ENCODE results near the gene SYNJ2.

Gene SYNJ2

DNA sequence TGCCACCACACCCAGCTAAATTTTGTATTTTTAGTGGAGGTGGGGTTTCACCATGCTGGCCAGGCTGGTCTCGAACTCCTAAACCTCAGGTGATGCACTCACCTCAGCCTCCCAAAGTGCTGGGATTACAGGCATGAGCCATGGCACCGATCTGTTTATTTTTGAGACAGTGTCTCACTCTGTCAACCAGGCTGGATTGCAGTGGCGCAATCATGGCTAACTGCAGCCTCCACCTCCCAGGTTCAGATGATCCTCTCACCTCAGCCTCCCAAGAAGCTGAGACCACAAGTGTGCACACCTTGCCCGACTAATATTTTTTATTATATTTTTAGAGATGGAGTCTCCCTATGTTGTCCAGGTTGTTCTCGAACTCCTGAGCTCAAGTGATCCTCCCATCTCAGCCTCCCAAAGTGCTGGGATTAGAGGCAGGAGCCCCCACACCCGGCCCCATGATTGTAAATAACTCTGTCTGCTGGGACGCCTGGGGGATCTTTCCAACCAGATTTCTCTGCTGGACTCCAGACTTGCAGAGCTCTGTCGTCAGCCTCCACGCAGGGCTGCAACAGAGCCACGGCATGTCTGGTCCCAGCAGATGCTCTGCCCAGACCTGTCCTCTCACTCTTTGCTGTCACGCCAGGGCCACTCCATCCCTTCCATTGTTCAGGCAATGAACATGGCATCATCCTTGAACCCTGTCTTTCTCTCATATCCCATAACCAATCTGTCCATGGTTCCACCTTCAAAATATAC is 25.3 kb downstream of the SYNJ2 start:
- no peak for DNase-seq
- in situ Hi-C loops (cut with HindIII; ENCODE audit: low pct_ligation_motif_present, low pct_unique_long_range_greater_than_20kb, low sequenced_read_pairs), result no loop called here

DNA sequence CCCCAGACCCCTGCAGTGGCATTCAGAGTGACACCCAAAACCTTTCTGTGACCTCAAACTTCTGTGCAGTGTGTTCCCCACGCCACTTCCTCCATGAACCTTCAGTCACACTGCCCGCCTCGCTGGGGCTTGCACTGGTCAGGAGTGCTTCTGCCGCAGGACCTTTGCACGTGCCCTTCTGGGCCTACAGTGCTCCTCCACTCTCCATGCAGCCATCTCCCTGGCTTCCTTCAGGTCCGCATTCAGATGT is 27.1 kb downstream of the SYNJ2 start:
- in situ Hi-C loops (cut with HindIII; ENCODE audit: low pct_ligation_motif_present, low pct_unique_long_range_greater_than_20kb, low sequenced_read_pairs), result no loop called here
- no peak for DNase-seq

DNA sequence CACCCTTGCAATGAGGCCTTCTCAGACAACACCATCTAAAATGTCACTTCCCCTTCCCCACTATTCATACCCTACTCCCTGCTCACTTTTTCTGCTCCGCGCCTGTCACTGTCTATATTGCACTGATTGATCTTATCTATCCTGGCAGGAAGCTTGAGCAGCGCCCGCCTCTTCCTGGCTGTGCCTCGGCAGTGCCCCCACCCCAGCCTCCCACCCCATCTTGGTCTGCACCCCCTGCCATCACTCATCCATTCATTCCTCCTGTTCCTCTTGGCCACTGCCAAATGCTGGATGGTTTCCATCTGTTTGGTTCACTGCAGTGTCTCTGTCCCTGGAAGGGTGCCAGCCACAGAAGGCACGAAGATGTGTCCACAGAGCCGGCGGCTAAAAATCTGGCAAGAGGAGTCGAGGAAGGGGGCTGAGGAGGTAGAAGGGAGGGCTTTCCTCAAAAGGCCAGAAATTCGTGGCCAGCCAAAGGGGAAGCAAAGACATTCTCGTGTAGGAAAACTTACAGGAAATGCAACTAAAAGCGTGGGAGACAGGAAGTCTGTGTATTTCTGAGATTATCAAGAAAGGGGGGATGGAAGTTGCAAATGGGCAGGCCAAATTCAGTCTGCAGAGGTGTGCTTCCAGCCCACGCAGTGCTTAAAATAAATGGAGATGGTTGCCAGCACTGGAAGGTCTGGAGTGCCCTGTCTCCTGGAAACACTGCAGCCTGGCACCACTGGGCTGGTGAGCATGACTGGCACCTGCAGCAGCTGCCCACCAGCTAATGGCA is 27.6 kb downstream of the SYNJ2 start:
- in situ Hi-C loops (cut with HindIII; ENCODE audit: low pct_ligation_motif_present, low pct_unique_long_range_greater_than_20kb, low sequenced_read_pairs), result no loop called here
- no peak for DNase-seq

DNA sequence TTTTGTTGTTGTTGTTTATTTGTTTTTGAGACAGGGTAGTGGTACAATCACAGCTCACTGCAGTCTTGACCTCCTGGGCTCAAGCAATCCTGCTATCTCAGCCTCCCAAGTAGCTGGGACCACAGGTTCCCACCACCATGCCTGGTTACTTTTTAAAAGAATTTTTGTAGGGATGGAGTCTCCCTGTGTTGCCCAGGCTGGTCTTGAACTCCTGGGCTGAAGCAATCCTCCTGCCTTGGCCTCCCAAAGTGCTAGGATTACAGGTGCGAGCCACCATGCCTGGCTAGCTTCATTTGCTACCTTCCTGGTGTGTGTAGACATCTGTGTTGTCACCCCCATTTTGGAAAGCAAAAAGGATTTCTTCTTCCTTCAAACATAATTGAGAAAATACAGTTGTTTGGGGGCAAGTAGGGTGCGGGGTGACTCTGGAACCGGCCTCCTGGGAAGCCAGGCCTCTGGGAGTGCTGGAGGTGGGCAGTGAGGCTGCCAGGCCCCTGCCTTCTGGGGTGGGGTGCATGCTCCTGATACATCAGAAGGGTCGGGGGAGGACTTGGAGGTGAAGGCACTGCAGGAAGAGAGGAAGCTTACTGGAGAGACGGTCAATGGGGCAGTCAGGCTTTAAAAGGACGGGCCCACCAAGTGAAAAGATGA is 28.4 kb downstream of the SYNJ2 start:
- in situ Hi-C loops (cut with HindIII; ENCODE audit: low pct_ligation_motif_present, low pct_unique_long_range_greater_than_20kb, low sequenced_read_pairs), result no loop called here
- DNase-seq, result no peak

DNA sequence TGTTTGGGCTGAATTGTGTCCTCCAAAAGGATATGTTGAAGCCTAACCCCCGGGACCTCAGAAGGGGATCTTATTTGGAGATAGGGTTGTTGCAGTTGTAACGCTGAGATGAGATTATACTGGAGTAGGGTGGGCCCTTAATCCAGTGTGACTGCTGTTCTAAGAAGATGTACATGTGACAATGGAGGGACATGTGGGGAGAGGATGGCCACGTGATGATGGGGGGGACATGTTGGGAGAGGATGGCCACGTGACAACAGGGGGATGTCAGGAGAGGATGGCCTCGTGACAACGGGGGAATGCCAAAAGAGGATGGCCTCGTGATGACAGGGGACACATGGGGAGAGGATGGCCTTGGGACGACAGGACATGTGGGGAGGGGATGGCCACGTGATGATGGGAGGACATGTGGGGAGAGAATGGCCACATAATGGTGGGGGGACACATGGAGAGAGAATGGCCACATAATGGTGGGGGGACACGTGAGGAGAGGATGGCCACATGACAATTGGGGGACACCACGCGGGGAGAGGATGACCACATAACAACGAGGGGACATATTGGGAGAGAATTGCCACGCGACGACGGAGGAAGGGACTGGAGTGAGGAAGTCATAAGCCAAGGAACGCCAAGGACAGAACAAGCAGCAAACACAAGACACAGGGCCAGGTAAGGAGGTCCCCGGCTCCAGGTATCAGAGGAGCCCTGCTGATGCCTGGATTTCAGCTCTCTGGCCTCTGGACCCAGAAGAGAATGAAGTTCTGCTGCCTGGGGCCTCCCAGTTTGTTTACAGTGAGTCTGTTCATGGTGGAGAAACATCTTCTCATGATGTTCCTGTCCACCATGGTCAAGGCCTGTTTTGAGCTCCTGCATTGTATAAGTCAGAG is 29.2 kb downstream of the SYNJ2 start:
- DNase-seq, result no peak
- in situ Hi-C loops (cut with HindIII; ENCODE audit: low pct_ligation_motif_present, low pct_unique_long_range_greater_than_20kb, low sequenced_read_pairs), result no loop called here

DNA sequence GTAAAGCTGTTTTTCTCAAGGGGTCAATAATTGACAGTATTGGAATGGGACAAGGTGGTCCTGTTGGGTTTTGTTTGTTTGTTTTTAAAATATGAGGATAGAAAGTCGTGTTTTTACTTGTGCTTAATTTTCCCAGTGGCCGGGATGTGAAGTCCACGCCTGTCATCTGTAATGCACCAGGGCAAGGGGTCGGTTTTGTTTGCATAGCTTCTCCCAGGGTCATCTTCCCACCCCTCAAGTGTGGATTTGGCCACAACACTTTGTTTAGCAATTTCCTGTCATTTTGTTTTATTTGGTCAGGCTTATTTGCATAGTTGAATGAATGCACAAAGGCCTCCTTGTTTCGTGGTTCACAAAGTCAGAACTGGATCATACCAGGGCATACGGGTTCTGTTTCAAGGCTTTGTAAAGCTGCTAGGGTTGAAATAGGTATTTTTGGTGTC is 29.8 kb downstream of the SYNJ2 start:
- in situ Hi-C loops (cut with HindIII; ENCODE audit: low pct_ligation_motif_present, low pct_unique_long_range_greater_than_20kb, low sequenced_read_pairs), result no loop called here
- DNase-seq, result no peak

DNA sequence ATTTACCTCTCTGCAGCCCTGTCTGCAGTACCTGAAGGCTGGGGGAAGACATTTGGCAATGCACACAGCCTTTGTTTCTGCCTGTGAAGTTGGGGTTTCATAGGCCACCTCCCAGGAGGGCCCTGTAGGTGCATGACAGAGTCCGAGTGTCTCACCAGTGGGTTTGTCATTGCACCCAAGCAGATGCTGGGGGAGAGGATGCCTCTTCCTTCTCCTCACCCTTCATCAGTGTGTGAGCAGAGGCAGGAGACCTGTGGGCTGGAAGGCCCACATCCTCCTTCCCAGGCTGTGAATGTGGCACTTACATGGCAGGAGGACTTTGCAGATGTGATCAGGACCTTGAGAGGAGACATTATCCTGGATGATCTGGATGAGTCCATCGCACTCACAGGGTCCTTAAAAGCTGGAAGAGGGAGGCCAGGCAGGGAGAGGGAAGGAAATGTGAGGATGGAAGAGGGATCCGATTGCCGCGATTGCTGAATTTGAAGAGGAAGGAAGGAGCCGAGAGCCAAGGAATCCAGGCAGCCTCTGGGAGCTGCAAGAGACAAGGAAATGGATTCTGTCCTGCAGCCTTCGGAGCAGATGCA is 30.4 kb downstream of the SYNJ2 start:
- DNase-seq, result no peak
- in situ Hi-C loops (cut with HindIII; ENCODE audit: low pct_ligation_motif_present, low pct_unique_long_range_greater_than_20kb, low sequenced_read_pairs), result no loop called here

DNA sequence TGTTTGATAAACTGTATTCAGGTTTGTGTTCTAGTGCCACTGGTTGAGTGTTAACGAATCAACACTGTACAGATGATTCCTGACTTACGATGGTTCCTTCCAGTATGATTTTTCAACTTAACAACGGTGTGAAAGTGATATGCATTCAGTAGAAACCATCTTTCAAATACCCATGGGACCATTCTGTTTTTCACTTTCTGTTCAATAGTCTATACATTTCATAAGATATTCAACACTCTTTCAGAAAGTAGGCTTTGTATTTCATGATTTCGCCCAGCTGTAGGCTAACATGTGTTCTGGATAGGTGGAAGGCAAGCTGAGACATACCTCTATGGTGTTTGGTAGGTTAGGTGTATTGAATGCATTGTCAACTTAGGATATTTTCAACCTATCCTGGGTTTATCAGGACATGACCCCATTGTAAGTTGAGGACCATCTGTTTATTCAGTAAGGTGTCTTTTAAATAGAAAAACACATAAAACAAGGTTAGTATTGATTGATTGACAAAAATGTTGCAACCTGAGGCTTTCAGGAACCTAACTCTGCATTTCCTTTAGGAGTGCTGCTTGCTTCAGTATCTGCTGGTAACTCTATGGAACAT is 32.3 kb downstream of the SYNJ2 start:
- in situ Hi-C loops (cut with HindIII; ENCODE audit: low pct_ligation_motif_present, low pct_unique_long_range_greater_than_20kb, low sequenced_read_pairs), result no loop called here
- no peak for DNase-seq

DNA sequence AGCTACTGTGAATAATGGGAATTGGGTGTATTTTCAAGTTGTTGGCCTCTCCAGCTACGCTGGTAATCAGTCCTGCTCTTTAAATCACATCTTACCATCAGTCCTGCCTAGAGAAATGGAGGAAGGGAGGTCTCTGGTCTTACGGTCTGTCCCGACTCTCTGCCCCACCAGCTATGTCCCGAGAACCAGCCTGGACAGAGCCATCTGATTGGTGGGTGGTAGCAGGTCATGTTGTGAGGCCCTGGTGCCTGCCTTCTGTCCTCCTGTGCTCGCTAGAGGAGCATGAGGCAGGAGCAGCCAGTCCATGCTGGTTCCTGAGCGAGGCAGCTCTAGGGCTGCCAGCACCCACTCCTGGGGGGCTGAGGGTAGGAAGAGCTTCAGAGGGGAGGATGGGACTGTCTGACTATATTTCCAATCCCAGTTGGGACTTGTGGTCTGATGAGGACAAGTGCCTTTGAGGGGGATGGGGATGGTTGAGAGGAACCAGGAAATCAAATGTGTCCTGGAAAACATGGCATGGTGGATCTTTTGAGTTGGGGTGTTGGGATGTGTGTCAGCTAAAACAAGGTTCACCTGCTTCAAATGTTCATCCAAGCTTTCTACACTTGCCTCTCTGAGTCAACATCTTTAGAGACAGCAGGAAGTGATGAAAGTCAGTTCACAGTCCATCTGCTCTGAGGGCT is 33.0 kb downstream of the SYNJ2 start:
- in situ Hi-C loops (cut with HindIII; ENCODE audit: low pct_ligation_motif_present, low pct_unique_long_range_greater_than_20kb, low sequenced_read_pairs), result no loop called here

DNA sequence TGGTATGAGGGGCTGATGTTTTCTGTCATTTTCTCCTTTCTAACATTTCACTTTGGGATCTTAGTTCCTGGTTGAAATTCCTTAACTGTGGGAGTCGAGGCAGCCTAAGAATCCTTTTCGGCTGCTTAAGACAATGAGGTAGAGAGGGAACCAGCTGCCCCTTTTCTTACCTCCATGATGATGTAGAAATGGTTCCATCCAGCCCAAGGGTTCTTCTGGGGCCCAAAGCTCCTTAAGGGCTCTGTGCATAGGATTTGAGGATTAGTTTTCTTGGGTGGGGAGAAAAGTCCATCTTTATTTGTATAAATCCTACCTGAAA is 33.5 kb downstream of the SYNJ2 start:
- in situ Hi-C loops (cut with HindIII; ENCODE audit: low pct_ligation_motif_present, low pct_unique_long_range_greater_than_20kb, low sequenced_read_pairs), result no loop called here
- no peak for DNase-seq

More for the DNA sequence above, 33.0 kb downstream of the SYNJ2 start:
- DNase-seq, result no peak

DNA sequence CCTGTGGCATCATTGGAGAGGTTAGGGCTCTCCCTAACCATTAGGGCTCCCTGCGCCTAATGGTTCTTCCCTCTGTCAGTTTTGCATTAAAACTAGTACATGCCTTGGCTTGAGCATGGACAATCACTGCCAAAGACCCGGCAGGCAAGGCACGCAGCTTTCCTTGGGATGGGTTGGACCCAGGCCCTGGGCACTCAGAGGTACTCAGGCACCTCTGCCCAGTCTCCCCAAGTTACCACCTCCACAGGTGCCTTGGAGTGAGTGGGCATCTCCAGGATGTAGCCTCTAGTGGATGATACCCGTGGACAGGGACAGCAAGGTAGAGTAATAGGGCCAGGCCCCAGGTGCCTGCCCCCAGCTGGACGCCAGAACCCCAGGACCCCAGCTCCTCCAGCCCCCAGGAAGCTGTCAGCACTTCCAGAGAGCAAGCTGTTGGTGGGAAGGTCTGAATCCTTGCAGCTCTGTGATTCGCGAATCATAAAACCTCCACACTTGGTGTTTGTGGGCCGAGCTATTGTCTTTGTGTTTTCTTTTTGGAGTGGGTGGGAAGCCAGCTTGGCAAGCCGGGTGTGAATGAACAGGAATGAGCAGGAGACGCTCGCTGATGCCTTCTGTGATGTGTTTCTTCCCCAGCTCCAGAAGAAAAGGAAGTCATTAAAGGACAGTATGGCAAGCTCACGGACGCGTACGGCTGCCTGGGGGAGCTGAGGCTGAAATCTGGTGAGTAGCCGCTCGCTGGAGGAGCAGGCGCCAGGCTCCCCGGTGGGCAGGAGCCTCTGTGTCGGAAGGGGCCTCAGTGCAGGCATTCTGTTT is 35.1 kb downstream of the SYNJ2 start:
- in situ Hi-C loops (cut with HindIII; ENCODE audit: low pct_ligation_motif_present, low pct_unique_long_range_greater_than_20kb, low sequenced_read_pairs), result no loop called here

DNA sequence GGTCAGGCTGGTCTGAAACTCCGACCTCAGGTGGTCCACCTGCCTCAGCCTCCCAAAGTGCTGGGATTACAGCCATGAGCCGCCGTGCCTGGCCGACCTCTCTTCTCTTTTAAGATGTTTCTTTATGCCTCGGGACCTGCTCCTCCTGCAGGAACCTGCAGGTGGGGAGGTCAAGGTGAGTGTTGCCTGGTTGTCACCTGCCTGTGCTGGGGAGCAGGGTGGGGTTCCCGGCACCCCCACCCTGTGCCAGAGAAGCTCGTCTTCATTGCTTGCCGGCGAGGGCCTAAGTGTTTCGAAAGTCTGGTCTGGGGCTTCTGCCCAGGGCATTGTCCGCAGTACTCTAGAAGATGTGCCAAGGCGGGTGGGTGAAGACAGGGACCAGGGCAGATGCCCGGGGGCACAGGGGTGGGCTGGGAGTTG is 36.0 kb downstream of the SYNJ2 start:
- DNase-seq, result no peak
- in situ Hi-C loops (cut with HindIII; ENCODE audit: low pct_ligation_motif_present, low pct_unique_long_range_greater_than_20kb, low sequenced_read_pairs), result no loop called here

More for the DNA sequence above, 35.1 kb downstream of the SYNJ2 start:
- DNase-seq, result no peak

DNA sequence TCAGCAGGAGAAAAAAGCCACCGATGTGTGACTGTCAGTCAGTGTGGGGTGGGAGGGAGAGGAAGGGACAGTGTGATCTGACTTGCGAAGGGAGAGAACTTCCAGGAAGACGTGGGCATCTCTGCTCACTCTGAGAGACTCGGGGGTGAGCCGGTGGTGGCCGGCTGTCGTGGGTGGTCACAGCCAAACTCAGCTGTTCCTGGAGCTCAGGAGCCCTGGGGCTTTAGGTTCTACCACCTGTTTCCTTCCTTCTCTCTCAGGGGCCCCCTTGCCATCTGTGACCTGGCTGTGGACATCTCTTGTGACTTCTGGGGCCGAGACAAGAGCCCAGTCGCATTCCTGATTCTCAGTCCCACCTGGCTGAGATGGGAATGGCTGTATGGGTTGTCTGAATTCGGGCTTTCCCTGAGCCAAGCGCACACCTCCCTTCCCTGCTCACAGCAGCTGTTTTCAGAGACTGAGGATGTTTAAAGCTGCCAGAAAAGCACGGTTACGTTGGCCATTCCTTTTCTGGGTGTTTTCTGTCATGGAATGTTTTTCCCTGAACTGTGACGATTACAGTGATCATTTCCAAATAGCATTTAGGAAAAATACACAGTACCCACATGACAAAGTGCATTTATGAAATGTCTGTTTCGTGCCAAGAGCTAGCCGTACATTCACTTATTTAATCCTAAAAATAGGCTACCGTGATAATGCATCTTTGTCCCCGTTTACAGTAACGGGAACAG is 36.5 kb downstream of the SYNJ2 start:
- DNase-seq, result no peak
- in situ Hi-C loops (cut with HindIII; ENCODE audit: low pct_ligation_motif_present, low pct_unique_long_range_greater_than_20kb, low sequenced_read_pairs), result no loop called here

DNA sequence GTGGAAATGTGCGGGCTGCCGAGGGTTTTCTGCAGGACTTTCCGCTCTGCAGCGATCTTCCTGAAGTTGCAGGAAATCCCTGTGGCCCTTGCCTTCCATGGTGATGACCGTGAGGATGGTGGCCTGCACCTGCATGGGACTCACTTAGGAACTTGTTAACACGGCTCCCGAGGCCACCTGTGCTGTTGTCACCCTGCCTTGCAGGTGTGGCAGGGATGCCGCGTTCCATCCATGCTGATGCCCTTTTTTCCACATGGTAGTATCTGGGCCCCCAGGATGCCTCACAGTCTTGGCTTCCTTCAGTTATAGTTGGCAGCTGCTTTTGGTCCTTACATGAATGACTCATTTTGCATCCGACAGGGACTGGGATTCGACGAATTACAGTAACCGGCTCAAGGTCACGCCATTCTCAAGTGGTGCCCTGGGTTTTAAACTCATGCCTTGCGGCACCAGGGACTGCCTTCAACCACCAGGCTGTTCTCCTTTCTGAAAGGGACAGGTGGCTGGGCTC is 37.2 kb downstream of the SYNJ2 start:
- in situ Hi-C loops (cut with HindIII; ENCODE audit: low pct_ligation_motif_present, low pct_unique_long_range_greater_than_20kb, low sequenced_read_pairs), result no loop called here
- no peak for DNase-seq

DNA sequence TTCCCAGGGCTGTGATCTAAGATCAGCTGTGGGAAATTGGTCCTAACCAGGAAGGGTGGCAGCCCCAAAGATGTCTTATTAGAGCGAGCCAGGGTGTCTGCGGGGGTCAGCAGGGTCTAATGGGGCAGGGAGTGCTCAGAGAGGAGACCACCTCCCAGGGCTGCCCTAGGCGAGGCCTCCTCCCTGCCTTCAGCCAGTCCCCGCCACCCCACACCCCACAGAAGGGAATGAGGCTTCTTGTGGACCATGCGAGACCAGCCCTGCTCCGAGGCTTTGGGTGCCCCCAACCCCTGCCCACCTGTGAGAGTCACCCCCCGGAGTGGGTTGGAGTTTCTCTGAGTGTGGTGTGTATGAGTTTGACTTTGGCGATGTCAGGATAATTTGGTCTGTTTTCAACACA is 37.8 kb downstream of the SYNJ2 start:
- DNase-seq, result no peak
- in situ Hi-C loops (cut with HindIII; ENCODE audit: low pct_ligation_motif_present, low pct_unique_long_range_greater_than_20kb, low sequenced_read_pairs), result no loop called here

DNA sequence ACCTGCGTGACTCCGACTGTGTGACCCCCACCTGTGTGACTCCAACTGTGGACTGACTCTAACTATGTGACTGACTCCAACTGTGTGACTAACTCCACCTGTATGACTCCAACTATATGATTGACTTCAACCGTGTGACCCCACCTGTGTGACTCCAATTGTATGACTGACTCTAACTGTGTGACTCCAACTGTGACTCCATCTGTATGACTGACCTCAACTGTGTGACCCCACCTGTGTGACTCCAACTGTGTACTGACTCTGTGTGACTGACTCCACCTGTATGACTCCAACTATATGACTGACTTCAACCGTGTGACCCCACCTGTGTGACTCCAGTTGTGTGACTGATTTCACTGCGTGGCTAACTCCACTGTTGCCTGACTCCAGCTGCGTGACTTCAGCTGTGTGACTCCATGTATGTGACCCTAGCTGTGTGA is 38.6 kb downstream of the SYNJ2 start:
- in situ Hi-C loops (cut with HindIII; ENCODE audit: low pct_ligation_motif_present, low pct_unique_long_range_greater_than_20kb, low sequenced_read_pairs), result no loop called here
- no peak for DNase-seq

All from ACHN (cell line).